ENCODE measurements around the gene UBXN1.

UBXN1 gene, protein sequence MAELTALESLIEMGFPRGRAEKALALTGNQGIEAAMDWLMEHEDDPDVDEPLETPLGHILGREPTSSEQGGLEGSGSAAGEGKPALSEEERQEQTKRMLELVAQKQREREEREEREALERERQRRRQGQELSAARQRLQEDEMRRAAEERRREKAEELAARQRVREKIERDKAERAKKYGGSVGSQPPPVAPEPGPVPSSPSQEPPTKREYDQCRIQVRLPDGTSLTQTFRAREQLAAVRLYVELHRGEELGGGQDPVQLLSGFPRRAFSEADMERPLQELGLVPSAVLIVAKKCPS

GRCh38 chr11:62678770-62679696 is at the start of gene UBXN1:
TSS of gene UBXN1 (minus strand) at chr11:62679073. CDS start at chr11:62678923, 150 bp downstream.
- peak; percentile 68 for DNase-seq (ENCODE audit: low read depth, low spot score)

- peak; percentile 71 for DNase-seq (ENCODE audit: low read depth, low spot score)
Observed at GRCh38 chr11:62728171-62728988, 49.5 kb upstream of the UBXN1 start, which contains the start of gene TTC9C. TSS of gene TTC9C (plus strand) at chr11:62728486. CDS start at chr11:62728849, 363 bp downstream.

DNA sequence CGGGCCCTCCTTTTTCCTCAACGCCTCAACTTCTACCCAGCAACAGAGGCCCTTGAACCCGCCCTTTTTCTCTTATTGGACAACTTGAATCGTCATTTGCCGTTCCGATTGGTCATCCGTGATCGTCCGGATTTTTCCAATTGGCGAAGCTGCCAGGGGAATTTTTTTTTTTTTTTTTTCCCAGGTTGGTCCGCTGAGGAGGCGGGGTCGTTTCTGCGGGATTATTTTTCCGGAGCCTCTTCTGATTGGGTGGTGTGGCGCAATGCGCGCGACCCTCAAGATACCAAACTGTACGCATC is 48.9 kb upstream of the UBXN1 start:
- DNase-seq (ENCODE audit: low read depth, low spot score), result peak; percentile 93

DNA sequence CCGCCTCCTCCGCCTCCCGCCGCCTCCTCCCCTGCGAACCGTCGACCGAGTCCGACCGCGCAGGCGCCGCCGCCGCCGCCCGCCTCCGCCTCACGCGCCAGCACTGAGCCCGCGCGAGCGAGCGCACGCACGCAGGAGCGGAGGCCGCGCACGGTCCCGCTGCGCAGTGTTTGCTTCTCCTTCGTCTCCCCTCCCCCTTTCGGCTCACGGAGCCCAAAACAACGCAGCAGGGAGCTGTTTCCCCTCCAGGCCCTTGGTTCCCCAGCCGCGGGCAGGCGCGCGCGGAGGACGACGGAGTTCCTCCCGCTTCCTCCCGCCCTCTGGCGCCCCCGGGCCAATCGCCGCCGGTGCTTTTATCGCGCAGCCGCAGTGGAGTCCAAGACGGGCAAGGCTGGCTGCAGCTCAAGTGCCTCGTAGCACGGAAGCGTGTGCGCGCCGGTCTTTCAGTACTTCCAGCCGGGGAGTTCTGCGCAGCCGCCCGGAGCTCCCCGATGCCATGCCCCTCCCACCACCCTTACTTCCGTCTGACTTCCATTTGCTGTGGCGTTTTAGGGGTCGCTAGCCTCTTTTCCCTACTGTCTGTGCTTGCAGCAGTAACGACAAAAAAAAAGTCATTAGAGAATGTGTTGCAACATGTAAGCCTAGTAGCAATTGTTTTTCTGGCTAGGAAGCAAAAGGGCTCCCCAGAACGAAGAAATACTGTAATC is 48.4 kb upstream of the UBXN1 start, which contains the start of gene HNRNPUL2:
HNRNPUL2 (minus strand) TSS at position 293 of the 707 bp plus-strand sequence. CDS start 301 bp downstream, outside the sequence.
- peak; percentile 98 for DNase-seq (ENCODE audit: low read depth, low spot score)

DNA sequence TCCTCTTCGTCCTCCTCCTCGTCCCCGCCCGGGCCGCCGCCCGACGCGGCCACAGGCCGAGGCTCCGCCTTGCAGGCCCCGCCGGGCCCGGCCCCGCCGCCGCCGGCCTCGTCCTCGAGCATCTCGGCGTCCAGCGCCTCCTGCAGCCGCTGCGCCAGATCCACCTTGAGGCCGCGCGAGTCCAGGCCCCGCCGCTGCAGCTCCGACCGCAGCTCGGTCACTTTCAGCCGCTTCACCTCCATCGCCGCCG is 48.0 kb upstream of the UBXN1 start:
- no peak for DNase-seq (ENCODE audit: low read depth, low spot score)

DNA sequence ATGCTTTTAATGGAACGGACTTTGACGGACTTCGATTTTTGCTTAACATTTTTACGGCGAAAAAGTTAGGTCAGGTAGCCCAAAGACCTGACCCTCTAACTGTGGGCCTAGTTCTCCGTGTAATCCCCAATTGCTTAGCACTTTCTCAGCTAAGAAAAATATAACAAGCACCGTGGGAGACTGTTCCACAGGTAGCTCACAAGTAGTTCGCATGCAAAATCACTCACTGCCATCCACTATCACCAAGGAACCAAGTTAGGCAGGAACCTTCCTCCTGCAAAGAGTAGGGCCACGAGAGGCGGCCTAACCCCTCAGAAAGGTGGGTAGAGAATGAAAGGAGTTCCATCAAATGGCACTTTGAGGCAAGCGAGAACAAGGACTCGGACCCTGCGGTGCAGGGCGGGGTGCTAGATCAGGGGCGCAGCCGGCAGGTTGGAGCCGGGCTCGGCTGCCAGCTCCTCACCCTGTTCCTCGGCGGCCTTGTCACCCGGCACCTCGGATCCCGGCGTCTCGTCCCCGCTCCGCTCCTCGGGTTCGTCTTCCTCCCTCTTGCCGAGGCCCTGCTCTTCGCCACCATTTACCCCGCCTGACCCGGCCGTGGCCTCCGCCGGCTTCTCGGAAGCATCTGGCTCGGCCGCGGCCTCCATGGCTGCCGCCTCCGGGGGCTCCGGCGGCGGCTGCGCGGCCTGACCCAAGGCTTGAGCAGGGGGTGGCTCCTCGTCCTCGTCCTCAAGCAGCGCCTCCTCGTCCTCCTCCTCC is 47.5 kb upstream of the UBXN1 start:
- DNase-seq (ENCODE audit: low read depth, low spot score), result no peak

DNA sequence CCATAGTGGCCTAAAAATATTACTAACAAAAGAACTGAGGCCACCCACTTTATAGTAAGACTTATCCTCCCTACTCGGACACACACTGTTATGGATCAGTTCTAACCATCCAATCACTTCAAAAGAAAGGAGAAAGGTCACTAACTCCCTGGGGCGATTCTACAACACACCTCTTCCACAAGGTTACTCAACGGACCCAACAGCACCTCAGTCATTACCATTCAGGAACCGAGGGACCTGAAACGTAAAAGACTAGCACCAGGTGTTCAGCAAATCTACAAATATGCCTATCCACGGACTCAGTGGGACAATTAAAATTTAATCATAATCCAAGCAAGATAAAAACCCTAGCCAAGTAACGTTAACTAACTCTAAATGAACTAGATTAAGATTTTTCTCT is 46.8 kb upstream of the UBXN1 start:
- DNase-seq (ENCODE audit: low read depth, low spot score), result no peak

DNA sequence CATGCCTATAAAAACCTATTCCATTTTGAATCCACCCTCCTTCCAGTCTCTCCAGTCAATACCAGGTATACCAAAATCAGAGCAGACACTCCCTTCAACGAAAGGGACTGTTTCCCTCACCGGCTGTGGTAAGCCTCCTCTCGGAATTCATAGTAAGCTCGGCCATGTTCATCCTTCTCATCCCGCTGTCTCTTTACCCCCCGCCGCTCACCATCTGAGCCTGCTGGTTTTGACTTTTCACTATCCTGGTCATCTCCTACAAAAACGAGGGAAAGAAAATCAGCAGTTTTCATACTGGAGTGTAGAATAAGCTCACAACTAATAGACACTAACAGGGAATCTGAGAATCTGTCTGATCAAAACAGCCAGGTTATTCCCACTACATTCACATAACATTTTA is 45.3 kb upstream of the UBXN1 start:
- no peak for DNase-seq (ENCODE audit: low read depth, low spot score)

DNA sequence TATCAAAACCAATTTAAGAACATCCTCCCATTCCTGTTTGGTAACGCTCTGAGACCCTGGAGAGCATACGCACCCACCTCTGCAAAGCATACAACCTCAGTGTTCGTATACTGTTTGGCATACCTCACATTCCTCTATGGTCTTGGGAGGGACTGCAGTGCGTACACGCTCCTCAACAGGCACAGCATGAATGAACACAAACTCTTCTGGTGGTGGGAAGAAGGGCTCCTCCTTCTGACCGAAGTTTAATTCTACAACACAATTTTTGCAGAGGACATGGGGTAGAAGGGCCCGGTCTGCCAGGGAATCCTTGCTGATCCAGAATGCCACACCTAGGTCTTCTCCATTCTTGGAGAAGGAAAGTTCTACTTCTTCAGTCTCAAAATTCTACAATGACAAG is 43.1 kb upstream of the UBXN1 start:
- DNase-seq (ENCODE audit: low read depth, low spot score), result no peak

DNA sequence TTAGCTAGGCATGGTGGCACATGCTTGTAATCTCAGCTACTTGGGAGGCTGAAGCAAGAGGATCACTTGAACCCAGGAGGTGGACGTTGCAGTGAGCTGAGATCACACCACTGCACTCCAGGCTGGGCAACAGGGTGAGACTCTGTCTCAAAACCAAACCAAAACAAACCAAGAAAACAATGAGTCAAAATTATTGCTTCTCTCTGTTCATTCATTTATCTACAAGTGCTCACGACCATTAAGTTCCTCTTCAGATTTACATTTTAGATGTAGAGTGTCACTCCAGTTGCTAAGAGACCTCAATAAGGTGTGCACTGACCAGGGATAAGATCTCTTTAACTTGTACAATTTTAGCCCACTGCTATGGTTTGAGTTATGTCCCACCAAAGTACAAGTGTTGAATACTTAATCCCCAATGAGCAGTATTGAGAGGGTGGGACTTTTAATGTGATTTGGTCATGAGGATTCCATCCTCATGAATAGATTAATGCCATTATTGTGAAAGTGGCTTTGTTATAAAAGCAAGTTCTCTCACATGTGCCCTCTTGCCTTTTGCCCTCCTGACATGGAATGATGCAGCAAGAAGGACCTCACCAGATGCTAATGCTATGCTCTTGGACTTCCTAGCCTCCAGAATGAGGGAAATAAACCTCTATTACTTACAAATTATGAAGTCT is 40.6 kb upstream of the UBXN1 start:
- DNase-seq (ENCODE audit: low read depth, low spot score), result no peak

GRCh38 chr11:62716816-62717215 is 37.9 kb upstream of the UBXN1 start:
- no peak for DNase-seq (ENCODE audit: low read depth, low spot score)

GRCh38 chr11:62716206-62716605 is 37.3 kb upstream of the UBXN1 start:
- DNase-seq (ENCODE audit: low read depth, low spot score), result no peak

- no peak for DNase-seq (ENCODE audit: low read depth, low spot score)
Observed at GRCh38 chr11:62715150-62716130, 36.6 kb upstream of the UBXN1 start.

DNA sequence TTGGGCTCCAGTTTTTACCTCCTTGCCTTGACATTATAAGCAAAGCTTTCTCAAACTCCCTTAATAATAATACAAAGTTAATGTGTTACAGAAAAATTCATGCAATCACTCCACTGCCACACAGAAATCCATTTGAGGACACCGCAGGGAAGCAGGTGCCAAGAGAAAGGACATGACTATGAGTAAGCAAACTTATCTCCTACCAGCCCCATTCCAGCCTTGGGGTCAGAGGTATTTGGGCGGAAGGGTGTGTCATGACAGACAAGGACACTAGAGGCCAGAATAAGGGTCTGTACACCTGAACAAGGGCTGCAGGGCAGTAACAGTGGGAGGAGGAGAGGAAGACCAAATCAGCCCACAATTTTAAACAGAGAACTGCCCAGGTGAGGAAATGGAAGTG is 34.5 kb upstream of the UBXN1 start:
- DNase-seq (ENCODE audit: low read depth, low spot score), result no peak

- no peak for DNase-seq (ENCODE audit: low read depth, low spot score)
Observed at GRCh38 chr11:62712861-62713260, 34.0 kb upstream of the UBXN1 start.

DNA sequence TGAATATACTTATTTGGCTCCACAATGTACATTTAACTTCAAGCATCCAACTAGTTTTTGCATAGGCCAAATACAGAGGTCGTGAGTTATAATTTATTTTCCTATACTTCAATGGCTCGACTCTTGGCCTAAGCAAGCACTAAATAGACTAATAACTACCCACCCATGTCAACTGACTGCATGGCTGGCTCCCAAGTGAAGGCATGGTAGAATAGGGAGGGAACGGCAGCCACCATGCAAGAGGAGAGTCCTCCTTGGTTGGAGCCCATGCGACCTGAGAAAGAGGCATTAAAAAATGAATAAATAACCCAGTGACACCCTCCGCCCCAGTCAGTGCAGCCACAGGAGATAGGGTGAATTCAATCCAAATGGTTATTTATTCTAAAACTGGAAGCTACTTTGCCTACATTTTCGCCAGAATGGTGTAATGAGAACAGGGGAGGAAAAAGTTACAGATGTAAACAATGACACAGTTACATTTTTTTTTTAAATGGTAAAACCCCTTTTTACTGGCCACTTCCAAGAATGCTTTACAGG is 33.5 kb upstream of the UBXN1 start:
- no peak for DNase-seq (ENCODE audit: low read depth, low spot score)

GRCh38 chr11:62710001-62710345 is 31.1 kb upstream of the UBXN1 start:
- no peak for DNase-seq (ENCODE audit: low read depth, low spot score)

DNA sequence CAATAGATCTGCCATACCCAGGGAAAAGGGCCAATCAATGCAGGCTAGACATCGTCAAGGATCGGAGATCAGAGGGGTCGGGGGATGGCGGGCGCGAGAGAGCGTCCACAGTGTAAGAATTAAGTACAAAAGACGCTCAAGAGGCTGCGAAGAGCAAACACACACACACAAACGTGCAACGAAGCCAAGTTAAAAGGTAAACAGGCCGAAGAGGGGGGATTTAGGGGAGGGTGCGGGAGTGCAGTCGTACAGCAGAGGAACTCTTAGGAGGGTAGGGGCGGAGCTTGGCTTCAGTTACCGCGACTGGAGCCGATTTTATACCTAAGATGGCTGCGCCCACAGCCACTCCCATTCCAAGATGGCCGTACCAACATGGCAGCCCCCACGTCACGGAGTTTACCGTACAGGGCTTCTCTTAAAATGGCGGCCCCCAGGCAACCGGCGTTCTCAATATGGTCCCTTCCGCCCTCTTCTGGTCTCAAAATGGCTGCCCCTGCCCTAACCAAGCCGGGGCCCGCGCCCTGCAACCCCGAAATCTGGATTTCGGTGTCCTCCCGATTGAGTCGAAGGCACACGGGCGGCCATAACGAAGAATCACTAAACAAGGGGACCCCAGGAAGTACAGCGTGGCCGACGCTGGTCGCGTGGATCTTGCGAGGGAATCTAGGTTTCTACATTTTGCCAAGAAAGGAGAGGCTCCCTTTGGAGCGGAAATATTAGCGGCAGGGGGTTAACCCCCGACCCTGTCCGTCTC is 30.6 kb upstream of the UBXN1 start:
- peak; percentile 96 for DNase-seq (ENCODE audit: low read depth, low spot score)
